Activated T-helper 2 cell treated with anti-CD3 and anti-CD28 coated beads, Interferon-gamma antibody, Interleukin-2, Interleukin-4, amounts not matched to agents 10 μg/mL and 5 μg/mL and 100 μg/mL, durations not matched to agents 14 hours and 24 hours and 36 hours (primary cell): Measurements from ENCODE around the gene HOTAIR. TPM values are rescaled to one million over a fixed set of nuclear protein-coding genes. Genes with fewer than 3 reads are reported as not detected.
A peak's percentile ranks its signal among the peaks of the same experiment; 100 is the strongest.

Experiments used
- DNase-seq: peaks from one replicate; pipeline ENCODE4 v3.0.0; 2021; ENCODE audit warnings: low spot score
- H3K27ac Mint-ChIP-seq: one replicate; pipeline ENCODE4 v1.8.0; 2021; ENCODE audit warnings: mixed read lengths
- H3K27me3 Mint-ChIP-seq: one replicate; pipeline ENCODE4 v1.8.0; 2021; ENCODE audit warnings: low read depth, mixed read lengths
- H3K36me3 Mint-ChIP-seq: one replicate; pipeline ENCODE4 v1.8.0; 2021; ENCODE audit warnings: low read depth, mixed read lengths
- H3K4me1 Mint-ChIP-seq: one replicate; pipeline ENCODE4 v1.8.0; 2021; ENCODE audit warnings: low read depth, mixed read lengths
- H3K4me3 Mint-ChIP-seq: one replicate; pipeline ENCODE4 v1.8.0; 2021; ENCODE audit warnings: low read depth, mild to moderate bottlenecking, moderate library complexity, mixed read lengths
- H3K9me3 Mint-ChIP-seq: one replicate; pipeline ENCODE4 v1.8.0; 2021; ENCODE audit warnings: mixed read lengths
- intact Hi-C: fragments of 100-400 bp; cut with micrococcal nuclease; formaldehyde crosslinking; loops from one replicate; pipeline ENCODE4 v1.15.1; 2023
- total RNA-seq: library from RNA; stranded (reverse); gene quantifications from 2 replicates; pipeline ENCODE4 v1.2.3, GENCODE V29; 2022

Gene HOTAIR
- total RNA-seq, 1 donor from 2014 or later: not detected

- H3K9me3 Mint-ChIP-seq: no peaks in the 10 kb centered on the region
- no peaks in the 10 kb centered on the region for H3K36me3 Mint-ChIP-seq
- H3K27ac Mint-ChIP-seq: no peak within 1 kb of the TSS
- peaks cover 92% of the 10 kb centered on the region for H3K27me3 Mint-ChIP-seq
- H3K4me1 Mint-ChIP-seq: peaks cover 16% of the 10 kb centered on the region
- no peak for DNase-seq
- intact Hi-C loops: loop anchor here (2.0 to 5.0 kb wide), 2 partner anchors 14 to 33 kb away; no protein-coding TSS in a partner anchor
- peak within 1 kb of the TSS; percentile 33 for H3K4me3 Mint-ChIP-seq
Measured at GRCh38 chr12:54000116-54001114, 25.7 kb upstream of the HOTAIR start, which contains the start of gene HOXC9. Gene HOXC9, plus strand, starts transcription at chr12:54000161. Its CDS starts 28 bp downstream, at chr12:54000189.

DNA sequence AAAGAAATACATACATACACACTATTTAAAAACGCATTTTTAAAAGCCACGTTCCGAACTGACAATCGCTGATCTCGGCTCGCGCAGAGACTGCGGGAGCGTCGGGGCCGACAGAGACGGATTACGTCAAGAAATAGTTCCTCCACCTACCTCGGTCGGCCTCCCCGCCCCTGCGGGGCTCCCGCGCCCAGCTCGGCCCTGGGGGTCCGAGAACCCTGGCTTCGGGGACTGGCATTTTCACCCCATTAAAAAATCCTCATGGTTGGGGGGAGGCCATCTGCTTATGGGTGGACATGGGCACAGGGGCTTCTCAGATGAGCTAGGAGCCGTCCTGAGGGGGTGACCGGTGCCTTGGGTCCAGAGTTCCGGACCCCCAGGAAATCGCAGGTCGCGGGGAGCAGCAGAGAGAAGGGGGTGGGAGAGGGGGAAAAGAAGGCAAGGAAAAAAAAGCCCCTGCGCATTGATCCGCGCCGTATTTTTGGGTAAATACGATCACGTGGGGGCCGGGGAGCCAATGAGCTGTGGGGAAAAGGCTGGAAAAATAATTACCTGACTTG is 24.9 kb upstream of the HOTAIR start:
- Mint-ChIP-seq H3K27me3 (peaks cover 92% of the 10 kb centered on the region), H3K4me3 (peak overlapping the region; percentile 33), H3K4me1 (peaks cover 19% of the 10 kb centered on the region), H3K36me3 (no peaks in the 10 kb centered on the region), H3K9me3 (no peaks in the 10 kb centered on the region), H3K27ac (no peak overlapping the region)
- intact Hi-C loops: loop anchor here (2.0 to 10.0 kb wide), 6 partner anchors 15 to 305 kb away; partner anchors contain the start of genes HOXC10, HOXC13 and HOXC4
- DNase-seq: no peak

DNA sequence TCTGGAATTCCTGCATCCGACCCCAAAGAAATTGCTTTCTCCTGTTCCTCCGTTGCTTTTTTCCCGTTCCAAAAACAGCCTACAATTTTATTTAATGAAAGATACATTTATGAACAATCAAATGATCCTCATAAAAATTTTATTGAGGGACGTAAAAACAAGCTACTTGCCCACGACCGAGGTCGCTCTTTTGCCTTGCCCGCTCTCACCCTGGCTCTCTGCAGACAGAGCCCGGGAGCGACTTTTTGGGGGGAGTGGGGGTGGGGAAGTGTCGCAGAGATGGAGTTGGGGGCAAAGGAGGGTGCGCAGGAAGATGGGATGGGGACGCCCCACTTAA is 24.1 kb upstream of the HOTAIR start:
- Mint-ChIP-seq H3K4me3 (no peak overlapping the region), H3K9me3 (no peaks in the 10 kb centered on the region), H3K27ac (no peak overlapping the region), H3K36me3 (no peaks in the 10 kb centered on the region), H3K27me3 (peaks cover 90% of the 10 kb centered on the region), H3K4me1 (peaks cover 21% of the 10 kb centered on the region)
- DNase-seq: no peak
- intact Hi-C loops: loop anchor here (2.0 to 10.0 kb wide), 4 partner anchors 14 to 304 kb away; partner anchors contain the start of genes HOXC10, HOXC13 and HOXC4

GRCh38 chr12:53998110-53998899 is 23.6 kb upstream of the HOTAIR start:
- H3K4me3 Mint-ChIP-seq: no peak overlapping the region
- DNase-seq: no peak
- peaks cover 90% of the 10 kb centered on the region for H3K27me3 Mint-ChIP-seq
- no peaks in the 10 kb centered on the region for H3K9me3 Mint-ChIP-seq
- no peak overlapping the region for H3K27ac Mint-ChIP-seq
- intact Hi-C loops: loop anchor here (2.0 to 10.0 kb wide), 4 partner anchors 14 to 304 kb away; partner anchors contain the start of genes HOXC10, HOXC13 and HOXC4
- no peaks in the 10 kb centered on the region for H3K36me3 Mint-ChIP-seq
- H3K4me1 Mint-ChIP-seq: peaks cover 21% of the 10 kb centered on the region

GRCh38 chr12:53997204-53998109 is 22.7 kb upstream of the HOTAIR start:
- Mint-ChIP-seq H3K4me3 (no peak overlapping the region), H3K4me1 (peaks cover 19% of the 10 kb centered on the region), H3K36me3 (no peaks in the 10 kb centered on the region), H3K27me3 (peaks cover 90% of the 10 kb centered on the region), H3K9me3 (no peaks in the 10 kb centered on the region), H3K27ac (no peak overlapping the region)
- DNase-seq: no peak
- intact Hi-C loops: loop anchor here (2.0 to 10.0 kb wide), 5 partner anchors 13 to 303 kb away; partner anchors contain the start of genes HOXC10, HOXC13 and HOXC4

- Mint-ChIP-seq H3K36me3 (no peaks in the 10 kb centered on the region), H3K27me3 (peaks cover 90% of the 10 kb centered on the region), H3K4me1 (peaks cover 18% of the 10 kb centered on the region), H3K27ac (no peak overlapping the region), H3K9me3 (no peaks in the 10 kb centered on the region), H3K4me3 (peak overlapping the region; percentile 59)
- intact Hi-C loops: loop anchor here (2.0 to 10.0 kb wide), 4 partner anchors 44 to 302 kb away; partner anchors contain the start of genes HOXC13 and HOXC4
- DNase-seq: no peak
Measured at GRCh38 chr12:53996240-53997203, 21.8 kb upstream of the HOTAIR start.

DNA sequence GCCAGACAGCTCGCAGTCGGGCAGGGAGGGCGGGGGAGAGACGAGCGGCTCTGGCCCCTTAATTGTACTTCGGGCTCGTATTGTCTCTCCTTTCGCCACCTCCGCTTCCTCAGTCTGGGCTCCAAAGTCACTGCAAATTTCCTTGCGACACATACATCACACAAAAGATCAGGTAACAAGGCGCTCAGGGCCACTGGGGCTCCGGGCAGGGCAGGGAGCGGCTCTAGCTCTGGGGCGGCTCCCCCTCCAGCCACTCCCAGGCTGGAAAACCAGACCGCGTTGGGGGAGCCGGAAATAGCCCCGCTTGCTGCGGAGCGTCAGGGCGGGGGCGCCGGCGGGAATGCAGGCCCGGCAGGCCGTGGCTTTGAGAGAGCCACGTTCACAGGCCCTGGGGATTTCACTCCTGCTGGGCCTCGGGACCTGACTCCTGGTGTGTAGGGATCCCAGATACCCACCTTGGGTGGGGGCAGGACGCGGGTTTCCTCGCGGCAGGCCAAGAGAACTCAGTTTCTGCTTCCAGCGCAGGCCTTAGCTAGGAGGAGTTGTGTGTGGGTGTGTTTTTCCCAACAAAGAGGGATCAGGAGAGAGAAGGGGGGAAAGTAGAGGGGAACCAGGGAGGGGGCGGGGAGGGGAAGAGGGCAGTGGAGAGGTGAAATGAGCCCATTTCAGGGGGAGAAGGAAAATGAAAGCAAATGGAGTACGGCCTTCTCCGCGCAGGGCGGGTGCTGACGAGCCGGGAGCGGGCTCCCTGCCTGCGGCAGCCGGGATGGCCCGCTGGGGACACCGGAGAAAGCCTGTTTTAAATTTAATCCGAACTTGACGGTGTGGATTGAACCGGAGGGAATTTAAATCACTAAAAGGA is 20.9 kb upstream of the HOTAIR start:
- H3K4me3 Mint-ChIP-seq: peak overlapping the region; percentile 59
- H3K27ac Mint-ChIP-seq: no peak overlapping the region
- H3K9me3 Mint-ChIP-seq: no peaks in the 10 kb centered on the region
- H3K36me3 Mint-ChIP-seq: no peaks in the 10 kb centered on the region
- intact Hi-C loops: loop anchor here (2.0 to 10.0 kb wide), 4 partner anchors 43 to 301 kb away; partner anchors contain the start of genes HOXC13 and HOXC4
- DNase-seq: no peak
- peaks cover 90% of the 10 kb centered on the region for H3K27me3 Mint-ChIP-seq
- H3K4me1 Mint-ChIP-seq: peaks cover 18% of the 10 kb centered on the region

- no peak for DNase-seq
- intact Hi-C loops: loop anchor here (5.0 to 10.0 kb wide), 3 partner anchors 57 to 300 kb away; partner anchors contain the start of genes HOXC13 and HOXC4
- H3K4me3 Mint-ChIP-seq: no peak overlapping the region
- peaks cover 92% of the 10 kb centered on the region for H3K27me3 Mint-ChIP-seq
- no peak overlapping the region for H3K27ac Mint-ChIP-seq
- H3K36me3 Mint-ChIP-seq: no peaks in the 10 kb centered on the region
- no peaks in the 10 kb centered on the region for H3K9me3 Mint-ChIP-seq
- peaks cover 20% of the 10 kb centered on the region for H3K4me1 Mint-ChIP-seq
Measured at GRCh38 chr12:53995002-53995377, 20.2 kb upstream of the HOTAIR start.

DNA sequence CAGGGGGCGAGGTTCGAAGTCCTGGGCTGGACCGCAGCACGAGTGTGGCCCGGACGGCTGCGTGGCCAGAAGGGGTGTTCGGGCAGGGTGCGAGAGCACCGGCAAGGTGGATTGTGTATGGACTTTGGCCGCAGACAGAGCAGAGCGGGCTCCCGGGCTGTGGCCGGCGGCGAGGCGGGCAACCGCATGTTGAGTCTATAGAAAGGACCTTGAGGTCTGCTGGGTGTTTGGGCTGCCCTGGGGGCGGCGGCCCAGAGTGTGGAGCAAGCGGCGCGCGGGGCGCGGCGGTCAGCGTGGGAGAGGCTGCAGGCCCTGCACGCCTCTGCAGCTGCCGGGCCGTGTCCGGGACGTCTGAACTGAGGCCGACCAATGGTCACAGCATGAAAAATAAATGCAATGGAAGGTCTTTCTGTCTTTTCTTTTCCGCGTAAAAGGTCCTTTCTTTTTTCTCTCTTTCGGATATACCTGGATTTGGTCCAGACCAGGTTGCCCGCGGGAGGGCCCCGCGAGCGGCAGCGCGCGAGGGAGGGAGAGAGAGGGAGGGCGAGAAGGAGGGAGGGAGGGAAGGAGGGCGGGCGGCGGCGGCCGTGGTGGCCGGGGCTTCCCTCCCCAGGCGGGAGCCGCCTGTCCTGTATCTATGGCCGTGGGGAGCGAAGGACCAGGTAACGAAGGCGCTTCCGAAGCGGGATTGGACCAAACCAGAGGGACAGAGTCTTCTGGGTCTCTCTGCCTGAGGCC is 19.7 kb upstream of the HOTAIR start:
- Mint-ChIP-seq H3K36me3 (no peaks in the 10 kb centered on the region), H3K4me3 (no peak overlapping the region), H3K4me1 (peaks cover 23% of the 10 kb centered on the region), H3K9me3 (no peaks in the 10 kb centered on the region), H3K27me3 (peaks cover 93% of the 10 kb centered on the region), H3K27ac (peak overlapping the region; percentile 52)
- DNase-seq: no peak
- intact Hi-C loops: loop anchor here (5.0 to 10.0 kb wide), 3 partner anchors 58 to 300 kb away; partner anchors contain the start of genes HOXC13 and HOXC4

DNA sequence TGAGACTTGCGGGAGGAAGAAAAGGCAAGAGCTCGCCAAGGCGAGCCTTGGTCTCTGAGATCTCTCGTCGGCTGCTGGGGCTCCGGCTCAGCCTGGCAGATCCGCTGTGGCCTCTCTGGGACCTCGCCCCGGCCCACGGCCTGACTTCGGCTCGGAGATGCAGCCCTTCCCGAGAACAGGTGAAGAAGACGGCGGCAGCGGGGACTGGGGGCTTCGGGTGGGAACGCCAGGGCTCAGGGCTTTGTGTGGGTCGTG is 19.2 kb upstream of the HOTAIR start:
- peak overlapping the region; percentile 52 for H3K27ac Mint-ChIP-seq
- no peak overlapping the region for H3K4me3 Mint-ChIP-seq
- intact Hi-C loops: loop anchor here (10.0 kb wide), 2 partner anchors 59 to 299 kb away; partner anchors contain the start of gene HOXC13
- peaks cover 94% of the 10 kb centered on the region for H3K27me3 Mint-ChIP-seq
- no peak for DNase-seq
- H3K36me3 Mint-ChIP-seq: no peaks in the 10 kb centered on the region
- no peaks in the 10 kb centered on the region for H3K9me3 Mint-ChIP-seq
- H3K4me1 Mint-ChIP-seq: peaks cover 27% of the 10 kb centered on the region
